Caki2 (cell line): ENCODE results near the gene ADGRF4. TPM values are rescaled to one million over a fixed set of nuclear protein-coding genes. Genes with fewer than 3 reads are reported as not detected.
A peak's percentile ranks its signal among the peaks of the same experiment; 100 is the strongest.
"Not testable (repeated sequence)": the region's sequence is repeated elsewhere in the genome, so short reads cannot be mapped to it uniquely, and the experiment has no call there.

Experiments
- DNase-seq: peaks from one replicate; pipeline ENCODE4 v3.0.0-alpha.2; 2015; ENCODE audit warnings: low read depth
- in situ Hi-C: cut with HindIII; loops from 2 replicates; pipeline ENCODE4 v1.10.0; 2016; ENCODE audit warnings: low sequenced_read_pairs, low pct_unique_long_range_greater_than_20kb, mixed read lengths
- total RNA-seq: library from RNA; depleted of rRNA; stranded (reverse); fragments of >200 nt; shearing (Covaris generic); gene quantifications from 2 replicates; pipeline ENCODE4 v1.2.3, GENCODE V29; 2014; ENCODE audit warnings: low replicate concordance

ADGRF4 gene
- total RNA-seq, 1 experiment from 2014 or later, result 3.9 TPM

DNA sequence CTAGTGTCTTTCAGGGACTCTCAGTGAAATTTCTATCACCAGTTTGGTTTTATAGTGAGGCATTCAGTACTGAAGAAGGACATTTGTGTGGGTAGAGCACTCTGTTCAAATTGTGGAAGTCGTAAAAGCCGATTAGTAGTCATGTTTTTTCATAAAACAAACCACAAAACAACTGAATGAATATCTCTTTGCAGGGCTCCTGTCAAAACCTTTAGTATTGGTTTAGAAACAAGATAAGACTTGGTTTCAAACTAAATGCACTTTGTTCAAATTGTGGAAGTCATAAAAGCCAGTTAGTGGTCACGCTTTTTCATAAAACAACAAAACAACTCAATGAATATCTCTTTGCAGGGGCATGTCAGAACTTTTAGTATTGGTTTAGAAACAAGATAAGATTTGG, 23.8 kb downstream of the ADGRF4 start:
- no peak for DNase-seq
- in situ Hi-C loops, result no loop called here

DNA sequence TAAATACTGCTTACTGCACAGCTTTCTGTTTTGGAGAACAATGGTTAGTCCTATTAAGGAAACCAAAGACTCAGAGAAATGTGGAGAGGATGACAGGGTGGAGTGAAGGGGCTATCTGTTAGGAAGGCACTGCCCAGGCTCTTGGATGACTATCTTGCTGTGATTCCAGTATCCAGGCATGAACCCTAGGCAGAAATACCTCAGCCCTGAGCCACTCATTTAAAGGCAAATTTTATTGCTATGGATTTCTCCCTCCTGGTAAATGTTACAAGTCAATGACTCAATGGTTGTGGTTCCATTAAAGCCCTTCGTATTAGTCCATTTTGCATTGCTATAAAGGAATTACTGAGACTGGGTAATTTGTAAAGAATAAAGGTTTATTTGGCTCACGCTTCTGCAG, 25.9 kb downstream of the ADGRF4 start:
- no peak for DNase-seq
- in situ Hi-C loops, result no loop called here

- in situ Hi-C loops, result no loop called here
Observed at GRCh38 chr6:47727391-47727790, 29.0 kb downstream of the ADGRF4 start.

GRCh38 chr6:47729019-47729418, 30.6 kb downstream of the ADGRF4 start:
- in situ Hi-C loops, result no loop called here
- no peak for DNase-seq

More at GRCh38 chr6:47727391-47727790, 29.0 kb downstream of the ADGRF4 start:
- DNase-seq, result no peak

DNA sequence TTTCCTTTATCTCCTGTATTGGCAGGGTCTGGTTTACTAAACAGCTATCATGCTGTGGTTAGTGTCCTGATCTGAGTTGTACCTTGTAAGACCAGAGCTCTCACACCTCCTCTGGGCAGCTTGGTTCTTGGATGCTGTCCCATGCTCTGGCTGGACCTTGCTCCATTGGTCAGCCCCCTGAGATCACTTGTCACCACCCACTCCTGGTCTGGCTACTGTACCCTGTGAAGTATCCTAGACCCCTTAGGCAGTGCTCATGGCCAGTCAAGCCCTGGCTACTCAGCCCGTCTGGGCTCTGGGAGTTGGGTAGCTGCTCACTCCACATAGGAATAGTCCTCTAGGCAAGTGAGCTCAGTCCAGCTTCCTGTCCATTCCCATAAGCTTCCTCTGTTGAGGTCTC, 31.1 kb downstream of the ADGRF4 start:
- no peak for DNase-seq
- in situ Hi-C loops, result no loop called here

GRCh38 chr6:47733879-47734558, 35.6 kb downstream of the ADGRF4 start:
- DNase-seq, result peak; percentile 46
- in situ Hi-C loops, result no loop called here

DNA sequence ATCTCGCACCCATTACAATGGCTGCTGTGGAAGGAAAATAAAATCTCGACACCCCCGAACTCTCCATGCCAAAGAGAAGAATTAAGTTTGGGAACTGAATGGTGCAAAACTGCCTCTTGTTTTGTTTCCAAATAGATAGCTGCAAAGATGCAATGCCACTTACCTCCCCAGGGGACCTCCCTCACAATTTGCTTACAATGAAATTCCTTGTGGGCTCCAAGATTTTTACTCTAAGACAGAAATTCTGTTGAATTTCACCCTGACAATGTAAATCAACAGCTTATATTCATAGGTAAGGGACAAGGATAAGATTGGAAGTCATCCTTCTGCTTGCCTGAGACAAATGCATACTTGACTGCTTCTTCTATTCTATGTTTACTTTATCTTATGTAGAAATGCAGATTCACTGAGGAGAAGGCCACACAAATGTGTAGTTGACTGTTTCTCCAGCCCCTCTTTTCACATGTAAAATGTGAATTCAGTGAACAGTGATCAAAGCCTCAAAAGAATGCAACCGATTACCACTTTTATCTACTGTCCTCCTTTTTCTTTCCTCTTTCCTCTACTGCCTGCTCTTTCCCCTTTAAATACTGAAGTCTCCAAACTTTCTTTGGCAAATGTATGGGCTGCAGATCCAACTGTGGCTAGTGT, 36.6 kb downstream of the ADGRF4 start:
- in situ Hi-C loops, result no loop called here

GRCh38 chr6:47736083-47736700, 37.8 kb downstream of the ADGRF4 start:
- DNase-seq, result no peak
- in situ Hi-C loops, result no loop called here

More for the DNA sequence above, 36.6 kb downstream of the ADGRF4 start:
- no peak for DNase-seq

DNA sequence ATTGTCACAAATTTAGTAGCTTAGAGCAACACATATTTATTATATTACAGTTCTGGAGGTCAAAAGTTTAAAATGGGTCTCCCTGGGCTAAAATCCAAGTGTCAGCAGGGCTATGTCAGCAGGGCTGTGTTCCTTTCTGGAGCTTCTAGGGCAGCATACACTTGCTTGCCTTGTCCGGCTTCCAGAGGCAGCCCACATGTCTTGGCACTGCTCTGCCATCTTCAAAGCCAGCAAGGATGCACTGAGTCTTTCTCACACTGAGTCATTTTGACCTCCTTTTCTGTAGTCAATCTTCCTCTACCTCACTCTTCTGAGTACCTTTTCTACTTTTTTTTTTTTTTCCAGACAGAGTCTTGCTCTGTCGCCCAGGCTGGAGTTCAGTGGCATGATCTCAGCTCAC, 39.0 kb downstream of the ADGRF4 start:
- in situ Hi-C loops, result no loop called here
- no peak for DNase-seq

DNA sequence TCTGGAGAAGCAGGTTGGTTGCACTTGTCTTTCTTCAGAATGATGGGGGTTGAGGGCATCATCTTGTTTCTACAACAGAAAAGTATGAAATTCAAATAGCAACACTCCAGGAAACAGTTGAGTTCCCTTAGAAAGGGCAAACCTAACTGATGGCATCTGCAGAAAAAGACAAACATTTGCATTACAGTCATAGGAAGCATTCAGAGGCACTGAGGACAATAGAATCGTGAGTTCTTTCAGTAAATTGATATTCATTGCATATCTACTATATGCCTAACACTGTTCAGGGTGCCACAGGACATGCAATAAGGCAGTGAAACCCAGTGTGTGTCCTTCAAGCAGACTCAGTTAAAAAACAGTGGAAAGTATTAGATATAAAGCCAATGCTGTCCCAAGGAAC, 42.3 kb downstream of the ADGRF4 start:
- no peak for DNase-seq
- in situ Hi-C loops, result no loop called here

DNA sequence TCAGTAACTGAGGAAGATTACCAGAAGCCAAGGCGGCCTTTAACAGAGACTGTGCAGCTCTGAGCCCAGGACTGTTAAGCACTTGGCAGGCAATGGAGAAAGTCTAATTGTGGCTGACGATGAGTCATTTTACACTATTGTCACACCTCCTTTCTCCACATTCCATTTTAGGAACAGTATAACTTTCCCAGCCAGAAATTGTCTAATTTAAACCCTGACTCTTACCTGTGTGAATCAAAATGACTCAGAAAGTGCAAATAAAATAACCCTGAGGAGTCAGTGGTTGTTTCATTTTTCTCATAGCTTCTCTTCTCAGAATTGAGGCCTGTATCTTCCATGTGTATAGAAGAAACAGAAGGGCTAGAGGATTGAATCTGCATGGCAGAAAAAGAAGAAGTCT, 43.4 kb downstream of the ADGRF4 start:
- DNase-seq, result peak; percentile 65
- in situ Hi-C loops, result no loop called here

GRCh38 chr6:47743744-47744143, 45.4 kb downstream of the ADGRF4 start:
- no peak for DNase-seq
- in situ Hi-C loops, result no loop called here

DNA sequence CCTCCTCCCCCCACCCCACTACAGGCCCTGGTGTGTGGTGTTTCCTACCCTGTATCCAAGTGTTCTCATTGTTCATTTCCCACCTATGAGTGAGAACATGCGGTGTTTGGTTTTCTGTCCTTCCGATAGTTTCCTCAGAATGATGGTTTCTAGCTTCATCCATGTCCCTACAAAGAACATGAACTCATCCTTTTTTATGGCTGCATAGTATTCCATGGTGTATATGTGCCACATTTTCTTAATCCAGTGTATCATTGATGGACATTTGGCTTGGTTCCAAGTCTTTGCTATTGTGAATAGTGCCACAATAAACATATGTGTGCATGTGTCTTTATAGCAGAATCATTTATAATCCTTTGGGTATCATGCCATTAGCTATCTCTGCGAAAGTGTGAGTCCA, 46.9 kb downstream of the ADGRF4 start:
- DNase-seq, in situ Hi-C loops: not testable (repeated sequence)

- in situ Hi-C loops, result no loop called here
- DNase-seq, result no peak
Observed at GRCh38 chr6:47749757-47750156, 51.4 kb downstream of the ADGRF4 start.

GRCh38 chr6:47752801-47753200, 54.4 kb downstream of the ADGRF4 start:
- DNase-seq, result no peak
- in situ Hi-C loops, result no loop called here

DNA sequence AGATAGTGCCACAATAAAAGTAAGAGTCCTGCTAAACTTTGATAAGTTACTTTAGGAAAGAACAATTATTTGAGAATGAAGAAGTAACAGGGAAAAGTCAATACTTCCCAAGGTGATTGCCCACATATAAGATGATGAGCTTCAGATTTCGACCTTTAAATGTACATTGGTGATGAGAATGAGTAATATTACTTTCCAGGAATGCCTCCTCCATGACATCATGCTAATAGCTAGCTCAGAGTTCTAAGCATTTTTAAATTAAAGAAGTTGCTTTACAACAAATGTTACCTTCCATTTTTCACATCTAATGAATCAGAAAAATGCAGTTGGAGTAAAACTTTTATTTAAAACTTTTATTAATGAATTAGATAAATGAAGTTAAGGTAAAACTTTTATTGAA, 61.0 kb downstream of the ADGRF4 start:
- no peak for DNase-seq
- in situ Hi-C loops, result no loop called here

GRCh38 chr6:47762502-47762901, 64.1 kb downstream of the ADGRF4 start:
- in situ Hi-C loops, result no loop called here
- no peak for DNase-seq

DNA sequence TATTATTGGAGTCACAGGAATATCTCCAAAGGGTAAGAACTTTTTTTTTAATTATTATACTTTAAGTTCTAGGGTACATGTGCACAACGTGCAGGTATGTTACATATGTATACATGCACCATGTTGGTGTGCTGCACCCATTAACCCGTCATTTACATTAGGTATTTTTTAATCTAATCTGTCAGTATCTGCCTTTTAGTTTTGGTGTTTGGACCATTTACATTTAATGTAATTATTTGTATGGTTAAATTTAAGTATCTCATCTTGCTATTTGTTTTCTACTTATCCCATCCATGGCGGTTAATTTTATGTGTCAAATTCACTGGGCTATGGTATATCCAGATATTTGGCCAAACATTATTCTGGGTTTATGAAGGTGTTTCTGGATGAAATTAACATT, 68.1 kb downstream of the ADGRF4 start:
- in situ Hi-C loops, result no loop called here
- no peak for DNase-seq

DNA sequence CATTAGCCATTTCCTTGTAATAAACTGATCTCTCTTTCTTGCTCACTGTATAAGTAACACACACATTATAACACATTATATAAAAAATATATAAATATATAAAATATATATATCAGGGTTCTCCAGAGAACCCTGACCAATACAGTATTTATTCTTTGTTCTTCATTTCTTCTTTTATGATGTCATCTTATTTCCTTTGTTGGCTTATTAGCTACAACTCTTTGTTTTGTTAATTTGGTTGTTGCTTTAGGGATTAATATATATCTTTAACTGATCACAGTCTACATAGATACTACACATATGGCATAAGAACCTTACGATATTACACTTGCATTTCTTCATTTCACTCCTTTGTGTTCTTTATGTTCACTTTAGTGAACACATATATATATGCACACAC, 68.7 kb downstream of the ADGRF4 start:
- no peak for DNase-seq
- in situ Hi-C loops, result no loop called here

- in situ Hi-C loops, result no loop called here
- no peak for DNase-seq
Observed at GRCh38 chr6:47769982-47770381, 71.6 kb downstream of the ADGRF4 start.
